K562 (cell line): ENCODE results near the gene CHN2. TPM values are rescaled to one million over a fixed set of nuclear protein-coding genes. Genes with fewer than 3 reads are reported as not detected.

Experiments
- ATAC-seq: fragments of 200-7000 bp; cut with Tn5 transposase; 3 replicates; pipeline ENCODE4 v1.9.1; 2020; ENCODE audit warnings: moderate library complexity
- BruUV-seq: library from RNA; stranded (reverse); fragments of 400-500 nt; replicated peaks from 2 replicates; lab custom pipeline; 2021; lab: Mats Ljungman, UMichigan
- CTCF ChIA-PET: fragments of 300-600 bp; formaldehyde crosslinking; extraction: SDS; loops from one replicate; lab custom pipeline; 2021; ENCODE audit warnings: low intra/inter-chr PET ratio; lab: Yijun Ruan, JAX
- POLR2A ChIA-PET: fragments of 300-600, 350-650 bp; sonication (Branson Sonifier 250); formaldehyde crosslinking; extraction: SDS; loops from one replicate; lab custom pipeline; 2021; ENCODE audit warnings: antibody characterized with exemption, inconsistent platforms; lab: Yijun Ruan, JAX
- DNase-seq, 4 experiments: peaks; one replicate each; pipeline versions ENCODE4 v3.0.0 to v3.0.0-alpha.2; 2011 to 2018; ENCODE audit warnings: low spot score in 3 of 4, mixed read lengths in 3 of 4; ENCODE audit errors: extremely low read depth in 1 of 4
- FAIRE-seq: peaks from 2 replicates; lab custom pipeline; 2011; peaks lifted over from hg19 to GRCh38; lab: Jason Lieb, UNC
- H2AFZ ChIP-seq: 2 replicates; pipeline ENCODE4 v1.6.0; 2011; ENCODE audit warnings: low read depth, low read length, control low read depth, inconsistent platforms
- H3K27ac ChIP-seq: fragments of 200-600 bp; 3 replicates; pipeline ENCODE4 v1.8.0; 2011; ENCODE audit warnings: low read depth, mild to moderate bottlenecking, control low read depth, inconsistent platforms, low read length, moderate library complexity, mixed read lengths; ENCODE audit errors: extremely low read depth
- H3K27me3 ChIP-seq, 2 experiments: fragments of 300-600 bp in 1 of 2; 2 replicates in 1 of 2; 3 replicates in 1 of 2; pipeline versions ENCODE4 v1.6.0 to v1.8.0; 2011; ENCODE audit warnings: inconsistent platforms in 2 of 2, low read length in 2 of 2, mild to moderate bottlenecking in 1 of 2, mixed read lengths in 1 of 2, moderate library complexity in 1 of 2; ENCODE audit not compliant: control insufficient read depth in 2 of 2, insufficient read depth in 2 of 2
- H3K36me3 ChIP-seq: fragments of 300-600 bp; 3 replicates; pipeline ENCODE4 v1.8.0; 2011; ENCODE audit warnings: mild to moderate bottlenecking, low read length, inconsistent platforms; ENCODE audit not compliant: control insufficient read depth, insufficient read depth
- H3K4me1 ChIP-seq, 2 experiments: fragments of 200-600 bp in 1 of 2; replicated peaks in 1 of 2; 2 replicates in 1 of 2; 3 replicates in 1 of 2; pipeline versions ENCODE4 v1.5.1 to v1.8.0; 2011; ENCODE audit warnings: inconsistent platforms in 2 of 2, low read length in 2 of 2, mild to moderate bottlenecking in 1 of 2, mixed read lengths in 1 of 2, moderate library complexity in 1 of 2; ENCODE audit not compliant: control insufficient read depth in 2 of 2, insufficient read depth in 2 of 2
- H3K4me2 ChIP-seq: 2 replicates; pipeline ENCODE4 v1.6.1; 2011; ENCODE audit warnings: low read length, control low read depth, inconsistent platforms, mixed read lengths; ENCODE audit not compliant: insufficient read depth
- H3K4me3 ChIP-seq: fragments of 200-600 bp; sonication (generic), shearing (Covaris generic); 2 replicates; pipeline ENCODE4 v1.5.1; 2016; ENCODE audit warnings: control low read depth, inconsistent platforms
- H3K79me2 ChIP-seq: fragments of 200-600 bp; 3 replicates; pipeline ENCODE4 v1.8.0; 2011; ENCODE audit warnings: low read length, inconsistent platforms; ENCODE audit not compliant: control insufficient read depth, insufficient read depth
- H3K9ac ChIP-seq, 2 experiments: 2 replicates each; pipeline versions ENCODE4 v1.6.0 to v1.6.1; 2011; ENCODE audit warnings: low read depth in 2 of 2, low read length in 2 of 2, control low read depth in 1 of 2, inconsistent platforms in 1 of 2, mild to moderate bottlenecking in 1 of 2, mixed read lengths in 1 of 2; ENCODE audit not compliant: insufficient read depth in 1 of 2
- H3K9me1 ChIP-seq: one replicate; pipeline ENCODE4 v1.6.0; 2011; ENCODE audit warnings: inconsistent platforms, mild to moderate bottlenecking, low read length, moderate library complexity; ENCODE audit not compliant: control insufficient read depth, insufficient read depth
- H3K9me3 ChIP-seq: replicated peaks from 2 replicates; pipeline ENCODE4 v1.5.1; 2011; ENCODE audit warnings: low read depth, low read length, inconsistent platforms; ENCODE audit not compliant: control insufficient read depth, insufficient read depth
- H4K20me1 ChIP-seq: replicated peaks from 2 replicates; pipeline ENCODE4 v1.6.1; 2011; ENCODE audit warnings: low read length, inconsistent platforms, mixed read lengths; ENCODE audit not compliant: control insufficient read depth, insufficient read depth
- EHMT2 ChIP-seq: fragments of 450-650 bp; IDR thresholded peaks from 2 replicates; pipeline ENCODE4 v1.6.1; 2018; ENCODE audit warnings: antibody characterized with exemption
- NFRKB ChIP-seq: fragments of 450-650 bp; IDR thresholded peaks from 2 replicates; pipeline ENCODE4 v1.6.1; 2016; ENCODE audit warnings: low read depth
- PHF20 ChIP-seq: fragments of 450-650 bp; IDR thresholded peaks from 2 replicates; pipeline ENCODE4 v1.6.1; 2018; ENCODE audit not compliant: partially characterized antibody
- RAD21 ChIP-seq, 2 experiments: fragments of 250-450 bp in 1 of 2; fragments of 450-650 bp in 1 of 2; sonication (Bioruptor Pico) in 1 of 2; formaldehyde crosslinking in 1 of 2; IDR thresholded peaks in 1 of 2; conservative IDR thresholded peaks in 1 of 2; 2 replicates each; pipeline versions ENCODE4 v1.4.0 to v1.8.0; 2020 to 2022; ENCODE audit warnings: mild to moderate bottlenecking in 2 of 2, moderate library complexity in 1 of 2
- ZNF232 ChIP-seq: sonication (generic); formaldehyde crosslinking; IDR thresholded peaks from 2 replicates; pipeline ENCODE4 v1.8.0; 2022; ENCODE audit warnings: mild to moderate bottlenecking, missing genetic modification reagents
- ZNF444 ChIP-seq: fragments of 250-450 bp; sonication (Bioruptor Pico); IDR thresholded peaks from 2 replicates; pipeline ENCODE4 v1.4.0; 2020; ENCODE audit warnings: mild to moderate bottlenecking, moderate library complexity
- WGBS: fragments of 100-300 bp; shearing (Covaris generic); methylation state at CpG from one replicate; pipeline ENCODE4 v1.1.6; 2016; ENCODE audit warnings: low coverage, mixed read lengths; ENCODE audit not compliant: insufficient coverage; ENCODE audit errors: missing lambda C conversion rate; 5-methylcytosine and 5-hydroxymethylcytosine counted together
- in situ Hi-C: fragments of 300-500 bp; cut with MboI; formaldehyde crosslinking; loops from 4 replicates; pipeline ENCODE4 v1.15.0; 2018; ENCODE audit warnings: inconsistent platforms, mixed read lengths
- intact Hi-C: fragments of 100-400 bp; cut with micrococcal nuclease; formaldehyde crosslinking; loops from 2 replicates; pipeline ENCODE4 v1.14.2; 2022
- polyA plus RNA-seq, 8 experiments: library from polyadenylated mRNA; depleted of rRNA in 4 of 8; stranded (reverse) in 5 of 8; unstranded in 3 of 8; fragments of >200 nt; fragmentation: Nextera tagmentation in 2 of 8; fragmentation: Illumina TruSeq in 1 of 8; extraction: Ambion mirVana in 2 of 8; extraction: Trizol in 1 of 8; gene quantifications; 2 replicates each; pipeline versions ENCODE4 v1.2.1 to v1.2.3, GENCODE V29; 2011 to 2014; ENCODE audit warnings: inconsistent platforms in 1 of 8, missing spikeins in 1 of 8
- total RNA-seq, 7 experiments: library from RNA; depleted of rRNA in 6 of 7; stranded (reverse); fragments of >200 nt in 6 of 7; fragmentation: Illumina TruSeq in 2 of 7; extraction: Trizol in 2 of 7; gene quantifications; 2 replicates each; pipeline versions ENCODE4 v1.2.1 to v1.2.3, GENCODE V29; 2011 to 2021; ENCODE audit warnings: low replicate concordance in 1 of 7
- TF ChIP-seq, protein P1 (sequence below): IDR thresholded peaks from 2 replicates; pipeline ENCODE4 v1.6.1; 2012; ENCODE audit warnings: low read depth, low read length, improper control_type of control experiment, borderline replicate concordance
- TF ChIP-seq, protein P2 (sequence below): fragments of 450-650 bp; formaldehyde crosslinking; IDR thresholded peaks from 2 replicates; pipeline ENCODE4 v1.4.0; 2020; ENCODE audit warnings: mild to moderate bottlenecking, moderate library complexity
- TF ChIP-seq, protein P3 (sequence below), 3 experiments: IDR thresholded peaks in 2 of 3; conservative IDR thresholded peaks in 1 of 3; 2 replicates each; pipeline ENCODE4 v1.5.1; 2011 to 2012; ENCODE audit warnings: low read length in 3 of 3, mild to moderate bottlenecking in 3 of 3, control low read depth in 2 of 3, improper control_type of control experiment in 1 of 3, inconsistent platforms in 1 of 3, low read depth in 1 of 3, mixed read lengths in 1 of 3, moderate library complexity in 1 of 3; ENCODE audit not compliant: insufficient read depth in 2 of 3
- TF ChIP-seq, protein P4 (sequence below): sonication (generic); formaldehyde crosslinking; IDR thresholded peaks from 2 replicates; pipeline ENCODE4 v1.8.0; 2022; ENCODE audit warnings: missing genetic modification reagents, mild to moderate bottlenecking, moderate library complexity, borderline replicate concordance
- TF ChIP-seq, protein P5 (sequence below): sonication (generic); formaldehyde crosslinking; IDR thresholded peaks from 2 replicates; pipeline ENCODE4 v1.8.0; 2023; ENCODE audit warnings: mild to moderate bottlenecking, missing genetic modification reagents

CHN2 gene
- total and polyA plus RNA-seq, 9 of the 15 experiments (the other 6 are each of a cell fraction or from before 2014, with no cell fraction given), result 0.12 to 2.1 (median 0.31) TPM; not detected in 1

DNA sequence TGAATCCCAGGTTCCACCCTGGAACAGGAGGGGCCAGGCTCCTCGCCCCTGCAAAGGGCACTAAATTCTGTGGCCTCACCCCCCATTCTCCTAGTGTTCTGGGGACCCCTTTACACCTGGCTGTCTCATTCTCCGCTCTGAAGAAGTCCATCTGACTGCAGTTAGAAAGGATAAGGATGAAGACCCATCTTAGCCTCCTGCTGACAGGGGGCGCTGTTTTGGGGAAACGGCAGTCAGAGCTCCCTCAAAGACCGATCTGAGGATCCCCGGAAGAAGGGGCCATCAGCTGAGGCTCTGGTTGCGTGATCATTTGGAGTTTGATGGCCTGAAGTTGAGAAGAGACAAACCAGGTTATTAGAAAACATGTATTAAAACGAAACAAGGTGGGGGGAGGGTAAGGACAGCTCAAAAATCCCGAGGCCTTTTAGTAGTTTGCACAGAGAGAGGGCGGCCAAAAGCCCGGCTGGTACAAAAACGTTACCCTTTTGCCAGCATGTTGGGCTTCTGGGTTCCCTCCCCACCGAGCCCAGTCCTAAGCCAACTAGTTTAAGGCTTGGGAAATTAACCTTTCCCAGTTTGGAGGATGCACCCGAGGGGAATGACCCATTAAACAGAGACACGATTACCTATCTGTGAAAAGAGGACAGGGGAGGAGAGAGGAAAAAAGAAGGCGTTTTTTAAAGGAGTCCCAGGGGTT lies 102.8 kb downstream of the CHN2 start:
- H3K9me3 ChIP-seq, result no peaks in the 10 kb centered on the region
- peak; percentile 40 for FAIRE-seq
- ATAC-seq, result peak; percentile 86
- no peak overlapping the region for H3K9ac ChIP-seq
- TF ChIP-seq, protein P1, sequence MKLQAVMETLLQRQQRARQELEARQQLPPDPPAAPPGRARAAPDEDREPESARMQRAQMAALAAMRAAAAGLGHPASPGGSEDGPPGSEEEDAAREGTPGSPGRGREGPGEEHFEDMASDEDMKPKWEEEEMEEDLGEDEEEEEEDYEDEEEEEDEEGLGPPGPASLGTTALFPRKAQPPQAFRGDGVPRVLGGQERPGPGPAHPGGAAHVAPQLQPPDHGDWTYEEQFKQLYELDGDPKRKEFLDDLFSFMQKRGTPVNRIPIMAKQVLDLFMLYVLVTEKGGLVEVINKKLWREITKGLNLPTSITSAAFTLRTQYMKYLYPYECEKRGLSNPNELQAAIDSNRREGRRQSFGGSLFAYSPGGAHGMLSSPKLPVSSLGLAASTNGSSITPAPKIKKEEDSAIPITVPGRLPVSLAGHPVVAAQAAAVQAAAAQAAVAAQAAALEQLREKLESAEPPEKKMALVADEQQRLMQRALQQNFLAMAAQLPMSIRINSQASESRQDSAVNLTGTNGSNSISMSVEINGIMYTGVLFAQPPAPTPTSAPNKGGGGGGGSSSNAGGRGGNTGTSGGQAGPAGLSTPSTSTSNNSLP, result no peak
- TF ChIP-seq RAD21 (CRISPR knock-in tag; conservative IDR thresholded peaks at IDR 0.05 in 1 of 2, IDR thresholded peaks at IDR 0.05 in 1 of 2), result 0 out of 4 replicates have a peak, but pooled peaks of 1 of the 2 experiments have one; percentile 3
- no peak for TF ChIP-seq ZNF444 (CRISPR knock-in tag)
- TF ChIP-seq, protein P2, sequence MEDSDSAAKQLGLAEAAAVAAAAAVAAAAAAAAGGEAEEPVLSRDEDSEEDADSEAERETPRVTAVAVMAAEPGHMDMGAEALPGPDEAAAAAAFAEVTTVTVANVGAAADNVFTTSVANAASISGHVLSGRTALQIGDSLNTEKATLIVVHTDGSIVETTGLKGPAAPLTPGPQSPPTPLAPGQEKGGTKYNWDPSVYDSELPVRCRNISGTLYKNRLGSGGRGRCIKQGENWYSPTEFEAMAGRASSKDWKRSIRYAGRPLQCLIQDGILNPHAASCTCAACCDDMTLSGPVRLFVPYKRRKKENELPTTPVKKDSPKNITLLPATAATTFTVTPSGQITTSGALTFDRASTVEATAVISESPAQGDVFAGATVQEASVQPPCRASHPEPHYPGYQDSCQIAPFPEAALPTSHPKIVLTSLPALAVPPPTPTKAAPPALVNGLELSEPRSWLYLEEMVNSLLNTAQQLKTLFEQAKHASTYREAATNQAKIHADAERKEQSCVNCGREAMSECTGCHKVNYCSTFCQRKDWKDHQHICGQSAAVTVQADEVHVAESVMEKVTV (CRISPR knock-in tag), result no peak
- peak; percentile 23 for TF ChIP-seq PHF20
- no peak for TF ChIP-seq NFRKB
- no peak for TF ChIP-seq ZNF232 (CRISPR knock-in tag)
- TF ChIP-seq, protein P3, sequence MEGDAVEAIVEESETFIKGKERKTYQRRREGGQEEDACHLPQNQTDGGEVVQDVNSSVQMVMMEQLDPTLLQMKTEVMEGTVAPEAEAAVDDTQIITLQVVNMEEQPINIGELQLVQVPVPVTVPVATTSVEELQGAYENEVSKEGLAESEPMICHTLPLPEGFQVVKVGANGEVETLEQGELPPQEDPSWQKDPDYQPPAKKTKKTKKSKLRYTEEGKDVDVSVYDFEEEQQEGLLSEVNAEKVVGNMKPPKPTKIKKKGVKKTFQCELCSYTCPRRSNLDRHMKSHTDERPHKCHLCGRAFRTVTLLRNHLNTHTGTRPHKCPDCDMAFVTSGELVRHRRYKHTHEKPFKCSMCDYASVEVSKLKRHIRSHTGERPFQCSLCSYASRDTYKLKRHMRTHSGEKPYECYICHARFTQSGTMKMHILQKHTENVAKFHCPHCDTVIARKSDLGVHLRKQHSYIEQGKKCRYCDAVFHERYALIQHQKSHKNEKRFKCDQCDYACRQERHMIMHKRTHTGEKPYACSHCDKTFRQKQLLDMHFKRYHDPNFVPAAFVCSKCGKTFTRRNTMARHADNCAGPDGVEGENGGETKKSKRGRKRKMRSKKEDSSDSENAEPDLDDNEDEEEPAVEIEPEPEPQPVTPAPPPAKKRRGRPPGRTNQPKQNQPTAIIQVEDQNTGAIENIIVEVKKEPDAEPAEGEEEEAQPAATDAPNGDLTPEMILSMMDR (IDR thresholded peaks at IDR 0.05 in 2 of 3, conservative IDR thresholded peaks at IDR 0.05 in 1 of 3; ENCODE audit: insufficient read depth in 2 of 3, low read depth in 1 of 3, low read length in 3 of 3), result peak; percentile 40 to 68 (median 48); a peak in 5 of 6 replicates
- TF ChIP-seq, protein P4, sequence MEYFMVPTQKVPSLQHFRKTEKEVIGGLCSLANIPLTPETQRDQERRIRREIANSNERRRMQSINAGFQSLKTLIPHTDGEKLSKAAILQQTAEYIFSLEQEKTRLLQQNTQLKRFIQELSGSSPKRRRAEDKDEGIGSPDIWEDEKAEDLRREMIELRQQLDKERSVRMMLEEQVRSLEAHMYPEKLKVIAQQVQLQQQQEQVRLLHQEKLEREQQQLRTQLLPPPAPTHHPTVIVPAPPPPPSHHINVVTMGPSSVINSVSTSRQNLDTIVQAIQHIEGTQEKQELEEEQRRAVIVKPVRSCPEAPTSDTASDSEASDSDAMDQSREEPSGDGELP (CRISPR knock-in tag), result peak; percentile 45; the same call in 1 of the 2 replicates
- TF ChIP-seq, protein P5, sequence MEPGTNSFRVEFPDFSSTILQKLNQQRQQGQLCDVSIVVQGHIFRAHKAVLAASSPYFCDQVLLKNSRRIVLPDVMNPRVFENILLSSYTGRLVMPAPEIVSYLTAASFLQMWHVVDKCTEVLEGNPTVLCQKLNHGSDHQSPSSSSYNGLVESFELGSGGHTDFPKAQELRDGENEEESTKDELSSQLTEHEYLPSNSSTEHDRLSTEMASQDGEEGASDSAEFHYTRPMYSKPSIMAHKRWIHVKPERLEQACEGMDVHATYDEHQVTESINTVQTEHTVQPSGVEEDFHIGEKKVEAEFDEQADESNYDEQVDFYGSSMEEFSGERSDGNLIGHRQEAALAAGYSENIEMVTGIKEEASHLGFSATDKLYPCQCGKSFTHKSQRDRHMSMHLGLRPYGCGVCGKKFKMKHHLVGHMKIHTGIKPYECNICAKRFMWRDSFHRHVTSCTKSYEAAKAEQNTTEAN (CRISPR knock-in tag), result no peak
- peak; percentile 59; the same call in 1 of the 2 replicates for TF ChIP-seq EHMT2
- H3K36me3 ChIP-seq, result no peaks in the 10 kb centered on the region
- no peaks in the 10 kb centered on the region for H3K9me1 ChIP-seq
- POLR2A ChIA-PET, result interaction anchor here (0.6 kb wide), 1 partner anchor 464 kb away, joined by 3 read pairs; no protein-coding TSS in a partner anchor
- H3K4me3 ChIP-seq, result peak overlapping the region; percentile 15; the same call in 1 of the 2 replicates
- peak; percentile 30 to 46 (median 39) for DNase-seq
- intact Hi-C loops, result no loop called here
- CTCF ChIA-PET, result no interaction called here
- no peaks in the 10 kb centered on the region for H3K79me2 ChIP-seq
- no peaks in the 10 kb centered on the region for H4K20me1 ChIP-seq
- peak overlapping the region; percentile 80 for H2AFZ ChIP-seq
- WGBS, result 5% methylated on average over 16 of the region's 16 CpGs
- H3K4me2 ChIP-seq, result peak overlapping the region; percentile 37; the same call in 1 of the 2 replicates
- BruUV-seq, result no TSS peak
- in situ Hi-C loops, result no loop called here
- no peaks in the 10 kb centered on the region for H3K4me1 ChIP-seq
- peaks cover 3 to 12% of the 10 kb centered on the region in 2 experiments; a peak in 2 of 5 replicates for H3K27me3 ChIP-seq
- H3K27ac ChIP-seq, result no peak overlapping the region
